H1 (cell line): Measurements from ENCODE around the gene USE1.

Experiments
- CTCF ChIP-seq, 3 experiments: IDR thresholded peaks; 1 replicate in 2 of 3; 2 replicates in 1 of 3; pipeline versions ENCODE4 v1.5.1 to v1.6.1; 2011; ENCODE audit warnings: low read length in 3 of 3, mild to moderate bottlenecking in 3 of 3, inconsistent platforms in 2 of 3, low read depth in 1 of 3, moderate library complexity in 1 of 3; ENCODE audit not compliant: insufficient read depth in 1 of 3; ENCODE audit errors: control extremely low read depth in 1 of 3
- GABPA ChIP-seq: IDR thresholded peaks from 2 replicates; pipeline ENCODE4 v1.6.1; 2011; ENCODE audit warnings: mild to moderate bottlenecking, low read length, moderate library complexity, borderline replicate concordance; ENCODE audit not compliant: insufficient read depth
- JUND ChIP-seq: IDR thresholded peaks from 2 replicates; pipeline ENCODE4 v1.6.1; 2011; ENCODE audit warnings: mild to moderate bottlenecking, improper control_type of control experiment, low read length
- POLR2A ChIP-seq, 2 experiments: IDR thresholded peaks; 1 replicate in 1 of 2; 2 replicates in 1 of 2; pipeline ENCODE4 v1.6.1; 2011; ENCODE audit warnings: low read depth in 2 of 2, low read length in 2 of 2, mild to moderate bottlenecking in 2 of 2; ENCODE audit errors: control extremely low read depth in 1 of 2
- SP2 ChIP-seq: IDR thresholded peaks from 2 replicates; pipeline ENCODE4 v1.6.1; 2012; ENCODE audit warnings: mild to moderate bottlenecking, low read length, inconsistent platforms

- TF ChIP-seq JUND (no peak), SP2 (no peak), GABPA (no peak), CTCF (IDR thresholded peaks at IDR 0.05; ENCODE audit: control extremely low read depth in 1 of 3, insufficient read depth in 1 of 3, low read depth in 1 of 3, low read length in 3 of 3) (no peak), POLR2A (IDR thresholded peaks at IDR 0.05; ENCODE audit: control extremely low read depth in 1 of 2, low read depth in 2 of 2, low read length in 2 of 2) (no peak)
Observed at GRCh38 chr19:17196610-17197009, 18.5 kb upstream of the USE1 start.
